ENCODE results near the gene DIO3. TPM values are rescaled to one million over a fixed set of nuclear protein-coding genes. Genes with fewer than 3 reads are reported as not detected.

DIO3 gene
- total RNA-seq, 2 donors from 2014 or later, result 0.82 to 6.9 TPM

DNA sequence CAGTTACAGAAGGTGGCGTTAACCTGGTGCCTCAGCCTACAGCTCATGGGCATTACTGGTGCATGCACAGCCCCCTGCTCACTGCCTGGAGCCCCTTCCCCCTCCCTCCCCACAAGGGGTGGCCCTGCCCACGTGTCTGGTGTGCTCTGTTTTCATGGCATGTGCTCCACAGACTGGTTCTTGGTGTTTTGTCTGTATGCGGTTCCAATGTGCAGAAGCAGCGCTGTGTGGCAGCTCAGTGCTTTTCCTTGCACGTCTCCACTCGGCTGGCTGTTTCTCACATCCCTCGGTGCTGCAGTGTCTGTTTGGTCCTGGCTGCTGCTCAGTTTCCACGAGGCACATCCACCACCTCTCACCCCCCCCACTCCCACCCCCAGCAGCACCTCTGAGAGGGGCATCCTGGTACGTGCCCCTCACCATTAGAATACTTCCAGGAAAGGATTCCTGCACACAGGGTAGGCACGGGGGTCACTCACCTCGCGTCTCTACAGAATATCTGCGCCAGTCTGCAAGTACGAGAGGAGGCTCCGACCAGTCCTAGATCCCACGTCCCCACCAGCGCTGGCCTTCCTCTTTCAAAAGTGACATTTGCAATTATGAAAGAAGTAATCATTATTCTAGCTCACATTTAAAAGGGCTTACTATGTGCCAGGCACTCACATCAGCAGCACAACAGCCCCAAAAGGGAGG lies 27.1 kb downstream of the DIO3 start:
- Histone ChIP-seq H3K27me3 (replicated peaks; ENCODE audit: insufficient read depth) (no peaks in the 10 kb centered on the region), H3K9me3 (no peaks in the 10 kb centered on the region), H3K27ac (no peak overlapping the region), H3K4me3 (no peak overlapping the region), H3K36me3 (no peaks in the 10 kb centered on the region), H3K4me1 (replicated peaks) (no peaks in the 10 kb centered on the region)
- 79% methylated on average over 17 of the region's 17 CpGs for WGBS
- TF ChIP-seq POLR2A (IDR thresholded peaks at IDR 0.05) (no peak), POLR2AphosphoS5 (IDR thresholded peaks at IDR 0.05) (no peak)
- TF ChIP-seq, protein P1, sequence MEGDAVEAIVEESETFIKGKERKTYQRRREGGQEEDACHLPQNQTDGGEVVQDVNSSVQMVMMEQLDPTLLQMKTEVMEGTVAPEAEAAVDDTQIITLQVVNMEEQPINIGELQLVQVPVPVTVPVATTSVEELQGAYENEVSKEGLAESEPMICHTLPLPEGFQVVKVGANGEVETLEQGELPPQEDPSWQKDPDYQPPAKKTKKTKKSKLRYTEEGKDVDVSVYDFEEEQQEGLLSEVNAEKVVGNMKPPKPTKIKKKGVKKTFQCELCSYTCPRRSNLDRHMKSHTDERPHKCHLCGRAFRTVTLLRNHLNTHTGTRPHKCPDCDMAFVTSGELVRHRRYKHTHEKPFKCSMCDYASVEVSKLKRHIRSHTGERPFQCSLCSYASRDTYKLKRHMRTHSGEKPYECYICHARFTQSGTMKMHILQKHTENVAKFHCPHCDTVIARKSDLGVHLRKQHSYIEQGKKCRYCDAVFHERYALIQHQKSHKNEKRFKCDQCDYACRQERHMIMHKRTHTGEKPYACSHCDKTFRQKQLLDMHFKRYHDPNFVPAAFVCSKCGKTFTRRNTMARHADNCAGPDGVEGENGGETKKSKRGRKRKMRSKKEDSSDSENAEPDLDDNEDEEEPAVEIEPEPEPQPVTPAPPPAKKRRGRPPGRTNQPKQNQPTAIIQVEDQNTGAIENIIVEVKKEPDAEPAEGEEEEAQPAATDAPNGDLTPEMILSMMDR (IDR thresholded peaks at IDR 0.05), result no peak
- no peak for DNase-seq (ENCODE audit: low spot score)
- intact Hi-C loops (cut with DNase I), result no loop called here

DNA sequence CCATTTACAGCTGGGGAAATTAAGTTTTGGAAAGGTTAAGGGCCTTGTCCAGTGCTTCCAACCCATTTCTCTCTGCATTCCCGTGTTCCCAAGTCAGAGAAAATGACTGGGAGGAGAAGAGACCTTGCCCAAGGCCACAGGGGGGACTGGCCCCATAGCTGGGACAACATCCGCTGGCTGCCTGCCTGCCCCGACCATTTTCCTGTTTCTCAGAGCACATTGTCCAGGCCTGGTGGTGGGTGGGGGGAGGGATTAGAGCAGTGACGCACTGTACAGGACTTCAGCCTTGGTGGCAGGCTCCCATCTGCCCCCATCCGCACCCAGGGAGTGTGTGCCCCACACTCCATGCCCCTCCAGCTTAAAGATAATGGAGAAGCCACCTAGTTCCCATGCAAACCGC lies 27.7 kb downstream of the DIO3 start:
- Histone ChIP-seq H3K4me1 (replicated peaks) (no peaks in the 10 kb centered on the region), H3K9me3 (no peaks in the 10 kb centered on the region), H3K27ac (no peak overlapping the region), H3K4me3 (no peak overlapping the region), H3K36me3 (no peaks in the 10 kb centered on the region), H3K27me3 (replicated peaks; ENCODE audit: insufficient read depth) (no peaks in the 10 kb centered on the region)
- DNase-seq (ENCODE audit: low spot score), result no peak
- 84% methylated on average over 6 of the region's 6 CpGs for WGBS
- intact Hi-C loops (cut with DNase I), result no loop called here
- TF ChIP-seq POLR2A (IDR thresholded peaks at IDR 0.05) (no peak), POLR2AphosphoS5 (IDR thresholded peaks at IDR 0.05) (no peak)
- TF ChIP-seq, protein P1 (IDR thresholded peaks at IDR 0.05), result no peak

DNA sequence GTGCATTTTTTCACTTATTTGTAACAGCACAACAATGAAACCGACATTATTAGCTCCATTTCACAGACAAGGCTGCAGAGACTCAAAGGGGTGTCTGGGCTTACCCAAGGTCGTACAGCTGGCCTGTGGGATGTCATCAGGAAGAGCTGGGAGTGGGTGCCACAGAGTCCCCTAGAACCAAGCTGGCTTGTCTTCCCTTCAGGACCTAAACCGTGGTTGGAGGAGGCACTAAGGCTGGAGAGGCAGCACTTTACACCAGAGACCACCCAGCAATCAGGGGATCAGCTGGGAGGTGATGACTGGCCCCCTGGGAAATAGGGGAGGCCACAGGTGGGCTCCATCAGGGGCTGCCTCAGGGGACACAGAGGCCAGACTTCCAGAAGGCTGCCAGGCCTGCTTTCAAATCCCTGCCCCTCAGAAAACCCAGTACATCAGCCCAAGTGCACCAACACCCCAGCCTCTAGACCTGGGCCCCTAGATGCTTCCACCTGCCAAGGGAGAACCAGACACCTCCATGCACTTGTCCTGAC lies 28.3 kb downstream of the DIO3 start:
- Histone ChIP-seq H3K36me3 (no peaks in the 10 kb centered on the region), H3K4me3 (no peak overlapping the region), H3K27me3 (replicated peaks; ENCODE audit: insufficient read depth) (no peaks in the 10 kb centered on the region), H3K27ac (no peak overlapping the region), H3K4me1 (replicated peaks) (no peaks in the 10 kb centered on the region), H3K9me3 (no peaks in the 10 kb centered on the region)
- TF ChIP-seq POLR2AphosphoS5 (IDR thresholded peaks at IDR 0.05), result no peak
- TF ChIP-seq POLR2A (IDR thresholded peaks at IDR 0.05), result no peak
- TF ChIP-seq, protein P1 (IDR thresholded peaks at IDR 0.05), result no peak
- no peak for DNase-seq (ENCODE audit: low spot score)
- 77% methylated on average over 3 of the region's 3 CpGs for WGBS
- intact Hi-C loops (cut with DNase I), result no loop called here

DNA sequence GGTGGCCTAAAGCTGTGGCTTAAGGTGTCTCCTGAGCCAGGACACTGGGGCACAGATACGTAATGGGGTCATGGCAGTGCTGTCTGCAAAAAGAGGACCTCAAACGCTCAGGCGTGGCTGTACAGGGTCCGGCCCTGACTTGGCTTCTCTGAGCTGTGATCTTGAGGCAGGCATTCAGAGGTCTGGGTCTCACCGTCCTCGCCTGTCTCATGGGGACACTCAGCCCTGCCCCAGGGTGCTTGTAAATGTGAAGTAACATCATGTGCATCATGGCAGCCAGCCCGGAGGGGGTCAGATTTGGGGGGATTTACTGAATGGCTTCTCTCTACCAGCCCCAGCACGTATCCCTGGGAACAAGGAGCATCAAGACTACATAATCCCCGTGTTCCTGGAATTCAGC lies 28.8 kb downstream of the DIO3 start:
- no peak for DNase-seq (ENCODE audit: low spot score)

More for the DNA sequence above, 28.8 kb downstream of the DIO3 start:
- Histone ChIP-seq H3K9me3 (no peaks in the 10 kb centered on the region), H3K36me3 (no peaks in the 10 kb centered on the region), H3K4me1 (replicated peaks) (no peaks in the 10 kb centered on the region), H3K4me3 (no peak overlapping the region), H3K27ac (no peak overlapping the region), H3K27me3 (replicated peaks; ENCODE audit: insufficient read depth) (no peaks in the 10 kb centered on the region)
- TF ChIP-seq, protein P1 (IDR thresholded peaks at IDR 0.05), result no peak
- TF ChIP-seq POLR2A (IDR thresholded peaks at IDR 0.05) (no peak), POLR2AphosphoS5 (IDR thresholded peaks at IDR 0.05) (no peak)
- intact Hi-C loops (cut with DNase I), result no loop called here
- WGBS, result 79% methylated on average over 9 of the region's 9 CpGs
